WTC11 (cell line): Measurements from ENCODE around the gene DNAH8. TPM values are rescaled to one million over a fixed set of nuclear protein-coding genes. Genes with fewer than 3 reads are reported as not detected.

Source experiments
- ATAC-seq: fragments of 200-7000 bp; cut with Tn5 transposase; 2 replicates; pipeline ENCODE4 v1.10.0; 2021; ENCODE audit warnings: mild to moderate bottlenecking, moderate library complexity
- CTCF ChIA-PET: fragments of 300-600 bp; sonication (Branson Sonifier 250); formaldehyde crosslinking; loops from one replicate; lab custom pipeline; 2021; ENCODE audit warnings: antibody characterized with exemption; lab: Charles Lee
- POLR2A ChIA-PET: fragments of 350-600 bp; sonication (Branson Sonifier 250); formaldehyde crosslinking; loops from one replicate; lab custom pipeline; 2021; ENCODE audit warnings: antibody characterized with exemption; lab: Charles Lee
- DNase-seq: peaks from one replicate; pipeline ENCODE4 v3.0.0; 2021; ENCODE audit warnings: low spot score
- H3K27ac Mint-ChIP-seq: 2 replicates; pipeline ENCODE4 v1.8.0; 2021; ENCODE audit warnings: mixed read lengths
- H3K27me3 Mint-ChIP-seq: 2 replicates; pipeline ENCODE4 v1.8.0; 2021; ENCODE audit warnings: low read depth, mild to moderate bottlenecking, moderate library complexity, mixed read lengths
- H3K36me3 Mint-ChIP-seq: 2 replicates; pipeline ENCODE4 v1.8.0; 2021; ENCODE audit warnings: mixed read lengths
- H3K4me1 Mint-ChIP-seq: 2 replicates; pipeline ENCODE4 v1.8.0; 2022; ENCODE audit warnings: mixed read lengths
- H3K4me3 Mint-ChIP-seq: 2 replicates; pipeline ENCODE4 v1.8.0; 2021; ENCODE audit warnings: mild to moderate bottlenecking, moderate library complexity, mixed read lengths
- H3K9me3 Mint-ChIP-seq: 2 replicates; pipeline ENCODE4 v1.8.0; 2021; ENCODE audit warnings: mixed read lengths
- JUN ChIP-seq: sonication (generic); formaldehyde crosslinking; IDR thresholded peaks from 2 replicates; pipeline ENCODE4 v1.8.0; 2023; ENCODE audit warnings: mild to moderate bottlenecking, missing genetic modification reagents
- MYBL2 ChIP-seq: sonication (generic); formaldehyde crosslinking; IDR thresholded peaks from 2 replicates; pipeline ENCODE4 v1.8.1; 2023; ENCODE audit warnings: mild to moderate bottlenecking, moderate library complexity, missing genetic modification reagents
- NR1H2 ChIP-seq: sonication (generic); formaldehyde crosslinking; IDR thresholded peaks from 2 replicates; pipeline ENCODE4 v1.9.0; 2021; ENCODE audit warnings: mild to moderate bottlenecking, moderate library complexity, missing genetic modification reagents
- OVOL2 ChIP-seq: fragments of 250-450 bp; sonication (Bioruptor Pico); IDR thresholded peaks from 2 replicates; pipeline ENCODE4 v1.9.0; 2021; ENCODE audit warnings: mild to moderate bottlenecking, borderline replicate concordance
- ZBTB43 ChIP-seq: sonication (generic); formaldehyde crosslinking; IDR thresholded peaks from 2 replicates; pipeline ENCODE4 v1.8.1; 2023; ENCODE audit warnings: mild to moderate bottlenecking, missing genetic modification reagents
- ZNF232 ChIP-seq: sonication (generic); formaldehyde crosslinking; IDR thresholded peaks from 2 replicates; pipeline ENCODE4 v1.8.0; 2022; ENCODE audit warnings: mild to moderate bottlenecking, missing genetic modification reagents
- ZNF416 ChIP-seq: fragments of 250-450 bp; sonication (Bioruptor Pico); IDR thresholded peaks from 2 replicates; pipeline ENCODE4 v1.9.0; 2021; ENCODE audit warnings: mild to moderate bottlenecking, inconsistent platforms
- total RNA-seq: library from RNA; stranded (reverse); gene quantifications from 3 replicates; pipeline ENCODE4 v1.2.3, GENCODE V29; 2021
- TF ChIP-seq, protein P1 (sequence below): sonication (generic); formaldehyde crosslinking; IDR thresholded peaks from 2 replicates; pipeline ENCODE4 v1.8.1; 2022; ENCODE audit warnings: mild to moderate bottlenecking, missing genetic modification reagents, moderate library complexity, borderline replicate concordance
- TF ChIP-seq, protein P2 (sequence below): sonication (generic); formaldehyde crosslinking; IDR thresholded peaks from 2 replicates; pipeline ENCODE4 v1.8.0; 2022; ENCODE audit warnings: missing genetic modification reagents
- TF ChIP-seq, protein P3 (sequence below): fragments of 250-450 bp; sonication (Bioruptor Pico); IDR thresholded peaks from 2 replicates; pipeline ENCODE4 v1.9.0; 2021; ENCODE audit warnings: mild to moderate bottlenecking, borderline replicate concordance

The DNAH8 gene
- total RNA-seq, 1 experiment from 2014 or later, result 0.02 TPM

GRCh38 chr6:39079197-39080125, 364.4 kb downstream of the DNAH8 start:
- TF ChIP-seq, protein P1, sequence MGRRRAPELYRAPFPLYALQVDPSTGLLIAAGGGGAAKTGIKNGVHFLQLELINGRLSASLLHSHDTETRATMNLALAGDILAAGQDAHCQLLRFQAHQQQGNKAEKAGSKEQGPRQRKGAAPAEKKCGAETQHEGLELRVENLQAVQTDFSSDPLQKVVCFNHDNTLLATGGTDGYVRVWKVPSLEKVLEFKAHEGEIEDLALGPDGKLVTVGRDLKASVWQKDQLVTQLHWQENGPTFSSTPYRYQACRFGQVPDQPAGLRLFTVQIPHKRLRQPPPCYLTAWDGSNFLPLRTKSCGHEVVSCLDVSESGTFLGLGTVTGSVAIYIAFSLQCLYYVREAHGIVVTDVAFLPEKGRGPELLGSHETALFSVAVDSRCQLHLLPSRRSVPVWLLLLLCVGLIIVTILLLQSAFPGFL (CRISPR knock-in tag), result no peak
- no peak for TF ChIP-seq ZNF232 (CRISPR knock-in tag)
- TF ChIP-seq MYBL2 (CRISPR knock-in tag), result no peak
- no peak for TF ChIP-seq NR1H2
- no peak for TF ChIP-seq ZBTB43
- TF ChIP-seq, protein P2, sequence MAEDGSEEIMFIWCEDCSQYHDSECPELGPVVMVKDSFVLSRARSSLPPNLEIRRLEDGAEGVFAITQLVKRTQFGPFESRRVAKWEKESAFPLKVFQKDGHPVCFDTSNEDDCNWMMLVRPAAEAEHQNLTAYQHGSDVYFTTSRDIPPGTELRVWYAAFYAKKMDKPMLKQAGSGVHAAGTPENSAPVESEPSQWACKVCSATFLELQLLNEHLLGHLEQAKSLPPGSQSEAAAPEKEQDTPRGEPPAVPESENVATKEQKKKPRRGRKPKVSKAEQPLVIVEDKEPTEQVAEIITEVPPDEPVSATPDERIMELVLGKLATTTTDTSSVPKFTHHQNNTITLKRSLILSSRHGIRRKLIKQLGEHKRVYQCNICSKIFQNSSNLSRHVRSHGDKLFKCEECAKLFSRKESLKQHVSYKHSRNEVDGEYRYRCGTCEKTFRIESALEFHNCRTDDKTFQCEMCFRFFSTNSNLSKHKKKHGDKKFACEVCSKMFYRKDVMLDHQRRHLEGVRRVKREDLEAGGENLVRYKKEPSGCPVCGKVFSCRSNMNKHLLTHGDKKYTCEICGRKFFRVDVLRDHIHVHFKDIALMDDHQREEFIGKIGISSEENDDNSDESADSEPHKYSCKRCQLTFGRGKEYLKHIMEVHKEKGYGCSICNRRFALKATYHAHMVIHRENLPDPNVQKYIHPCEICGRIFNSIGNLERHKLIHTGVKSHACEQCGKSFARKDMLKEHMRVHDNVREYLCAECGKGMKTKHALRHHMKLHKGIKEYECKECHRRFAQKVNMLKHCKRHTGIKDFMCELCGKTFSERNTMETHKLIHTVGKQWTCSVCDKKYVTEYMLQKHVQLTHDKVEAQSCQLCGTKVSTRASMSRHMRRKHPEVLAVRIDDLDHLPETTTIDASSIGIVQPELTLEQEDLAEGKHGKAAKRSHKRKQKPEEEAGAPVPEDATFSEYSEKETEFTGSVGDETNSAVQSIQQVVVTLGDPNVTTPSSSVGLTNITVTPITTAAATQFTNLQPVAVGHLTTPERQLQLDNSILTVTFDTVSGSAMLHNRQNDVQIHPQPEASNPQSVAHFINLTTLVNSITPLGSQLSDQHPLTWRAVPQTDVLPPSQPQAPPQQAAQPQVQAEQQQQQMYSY (CRISPR knock-in tag), result no peak
- TF ChIP-seq JUN, result no peak
- no peak for TF ChIP-seq ZNF416 (CRISPR knock-in tag)
- TF ChIP-seq OVOL2 (CRISPR knock-in tag), result no peak
- TF ChIP-seq, protein P3, sequence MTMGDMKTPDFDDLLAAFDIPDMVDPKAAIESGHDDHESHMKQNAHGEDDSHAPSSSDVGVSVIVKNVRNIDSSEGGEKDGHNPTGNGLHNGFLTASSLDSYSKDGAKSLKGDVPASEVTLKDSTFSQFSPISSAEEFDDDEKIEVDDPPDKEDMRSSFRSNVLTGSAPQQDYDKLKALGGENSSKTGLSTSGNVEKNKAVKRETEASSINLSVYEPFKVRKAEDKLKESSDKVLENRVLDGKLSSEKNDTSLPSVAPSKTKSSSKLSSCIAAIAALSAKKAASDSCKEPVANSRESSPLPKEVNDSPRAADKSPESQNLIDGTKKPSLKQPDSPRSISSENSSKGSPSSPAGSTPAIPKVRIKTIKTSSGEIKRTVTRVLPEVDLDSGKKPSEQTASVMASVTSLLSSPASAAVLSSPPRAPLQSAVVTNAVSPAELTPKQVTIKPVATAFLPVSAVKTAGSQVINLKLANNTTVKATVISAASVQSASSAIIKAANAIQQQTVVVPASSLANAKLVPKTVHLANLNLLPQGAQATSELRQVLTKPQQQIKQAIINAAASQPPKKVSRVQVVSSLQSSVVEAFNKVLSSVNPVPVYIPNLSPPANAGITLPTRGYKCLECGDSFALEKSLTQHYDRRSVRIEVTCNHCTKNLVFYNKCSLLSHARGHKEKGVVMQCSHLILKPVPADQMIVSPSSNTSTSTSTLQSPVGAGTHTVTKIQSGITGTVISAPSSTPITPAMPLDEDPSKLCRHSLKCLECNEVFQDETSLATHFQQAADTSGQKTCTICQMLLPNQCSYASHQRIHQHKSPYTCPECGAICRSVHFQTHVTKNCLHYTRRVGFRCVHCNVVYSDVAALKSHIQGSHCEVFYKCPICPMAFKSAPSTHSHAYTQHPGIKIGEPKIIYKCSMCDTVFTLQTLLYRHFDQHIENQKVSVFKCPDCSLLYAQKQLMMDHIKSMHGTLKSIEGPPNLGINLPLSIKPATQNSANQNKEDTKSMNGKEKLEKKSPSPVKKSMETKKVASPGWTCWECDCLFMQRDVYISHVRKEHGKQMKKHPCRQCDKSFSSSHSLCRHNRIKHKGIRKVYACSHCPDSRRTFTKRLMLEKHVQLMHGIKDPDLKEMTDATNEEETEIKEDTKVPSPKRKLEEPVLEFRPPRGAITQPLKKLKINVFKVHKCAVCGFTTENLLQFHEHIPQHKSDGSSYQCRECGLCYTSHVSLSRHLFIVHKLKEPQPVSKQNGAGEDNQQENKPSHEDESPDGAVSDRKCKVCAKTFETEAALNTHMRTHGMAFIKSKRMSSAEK (CRISPR knock-in tag), result no peak
- H3K9me3 Mint-ChIP-seq, result no peaks in the 10 kb centered on the region
- ChIA-PET CTCF (interaction anchor here (1.7 kb wide), 1 partner anchor 9 kb away, joined by 4 read pairs; no protein-coding TSS in a partner anchor), POLR2A (interaction anchor here (0.5 kb wide), 1 partner anchor 177 kb away, joined by 5 read pairs; no protein-coding TSS in a partner anchor)
- no peaks in the 10 kb centered on the region for H3K36me3 Mint-ChIP-seq
- DNase-seq, result no peak
- H3K27ac Mint-ChIP-seq, result no peak overlapping the region; the same call in 1 of the 2 replicates
- peaks cover 7% of the 10 kb centered on the region for H3K4me1 Mint-ChIP-seq
- H3K4me3 Mint-ChIP-seq, result no peak overlapping the region
- no peak for ATAC-seq
- no peaks in the 10 kb centered on the region; the same call in 1 of the 2 replicates for H3K27me3 Mint-ChIP-seq

Other genes with a start within 250 kb of the DNAH8 start
- 4.2 to 4.5 TPM (median 4.3 TPM) in 3 replicates for gene BTBD9, start 75.4 kb upstream of the DNAH8 start, total RNA-seq
- gene GLO1, start 12.2 kb upstream of the DNAH8 start, total RNA-seq, result 147 to 164 TPM (median 152 TPM) in 3 replicates